GM12892 (cell line): ENCODE measurements around the gene HTRA1.

ENCODE experiments used
- POLR2A ChIP-seq: IDR thresholded peaks from 2 replicates; pipeline ENCODE4 v1.6.1; 2011; ENCODE audit warnings: low read depth, low read length, control low read depth
- POLR2AphosphoS5 ChIP-seq: IDR thresholded peaks from 2 replicates; pipeline ENCODE4 v1.6.1; 2011; ENCODE audit warnings: low read depth, low read length, control low read depth
- TAF1 ChIP-seq: IDR thresholded peaks from 2 replicates; pipeline ENCODE4 v1.6.1; 2011; ENCODE audit warnings: low read depth, mild to moderate bottlenecking, control low read depth, low read length, borderline replicate concordance

DNA sequence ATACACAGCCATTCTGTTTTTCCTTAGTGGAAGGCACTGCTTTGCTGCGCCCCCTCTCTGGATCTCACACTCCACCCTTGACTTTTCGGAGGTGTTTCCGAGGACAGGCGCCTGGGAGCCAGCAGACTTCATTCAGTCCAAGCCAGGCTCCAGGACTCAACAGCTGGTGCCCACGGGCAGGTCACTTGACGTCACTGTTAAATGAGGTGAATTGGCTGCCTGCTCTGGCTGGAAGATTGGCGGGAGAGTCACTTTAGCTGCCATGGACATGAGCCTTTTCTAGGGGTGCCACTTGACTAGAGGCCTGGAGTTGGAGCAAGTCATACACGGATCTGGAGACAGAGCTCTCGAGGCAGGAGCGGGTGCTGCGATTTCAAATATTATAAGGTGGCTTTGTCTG lies 3.2 kb downstream of the HTRA1 start:
- TF ChIP-seq POLR2A (no peak), POLR2AphosphoS5 (no peak), TAF1 (no peak)
